CD4-positive, CD25-positive, alpha-beta regulatory T cell (primary cell): ENCODE results near the gene IGFLR1. TPM values are rescaled to one million over a fixed set of nuclear protein-coding genes. Genes with fewer than 3 reads are reported as not detected.
A peak's percentile ranks its signal among the peaks of the same experiment; 100 is the strongest.

ENCODE experiments used
- ATAC-seq, 2 donors: fragments of 150-1000 bp; cut with Tn5 transposase; one replicate each; pipeline ENCODE4 v1.10.0; 2021; ENCODE audit warnings: low read depth in 2 of 2, moderate number of reproducible peaks in 2 of 2, moderate library complexity in 1 of 2
- DNase-seq, 3 donors: peaks; one replicate each; pipeline versions ENCODE4 v3.0.0 to v3.0.0-alpha.2; 2012 to 2022; ENCODE audit warnings: mixed read lengths in 1 of 3
- H3K27ac ChIP-seq: one replicate; pipeline ENCODE4 v1.7.0; 2013; ENCODE audit warnings: mild to moderate bottlenecking, low read length; ENCODE audit not compliant: insufficient read depth, poor library complexity, severe bottlenecking
- H3K27me3 ChIP-seq: one replicate; pipeline ENCODE4 v1.7.0; 2013; ENCODE audit warnings: low read length; ENCODE audit not compliant: control insufficient read depth, insufficient read depth
- H3K36me3 ChIP-seq: one replicate; pipeline ENCODE4 v1.7.0; 2013; ENCODE audit warnings: mild to moderate bottlenecking, low read length, moderate library complexity; ENCODE audit not compliant: control insufficient read depth, insufficient read depth
- H3K4me1 ChIP-seq: 2 replicates; pipeline ENCODE4 v1.7.0; 2013; ENCODE audit warnings: mild to moderate bottlenecking, low read length; ENCODE audit not compliant: insufficient read depth, control insufficient read depth, poor library complexity, severe bottlenecking
- H3K4me3 ChIP-seq: one replicate; pipeline ENCODE4 v1.7.0; 2013; ENCODE audit warnings: low read depth, mild to moderate bottlenecking, low read length, moderate library complexity
- H3K9me3 ChIP-seq, 2 experiments: 1 replicate in 1 of 2; 2 replicates in 1 of 2; pipeline ENCODE4 v1.7.0; 2013; ENCODE audit warnings: low read length in 2 of 2, mild to moderate bottlenecking in 1 of 2, moderate library complexity in 1 of 2; ENCODE audit not compliant: control insufficient read depth in 2 of 2
- H3K27ac Mint-ChIP-seq, 3 donors: one replicate each; pipeline ENCODE4 v1.8.0; 2020 to 2022; ENCODE audit warnings: mild to moderate bottlenecking in 3 of 3, mixed read lengths in 3 of 3, moderate library complexity in 2 of 3
- H3K27me3 Mint-ChIP-seq: one replicate; pipeline ENCODE4 v1.8.0; 2022; ENCODE audit warnings: mild to moderate bottlenecking, mixed read lengths
- H3K36me3 Mint-ChIP-seq: one replicate; pipeline ENCODE4 v1.8.0; 2020; ENCODE audit warnings: mixed read lengths
- H3K4me1 Mint-ChIP-seq, 4 donors: one replicate each; pipeline ENCODE4 v1.8.0; 2020 to 2022; ENCODE audit warnings: mixed read lengths in 4 of 4, mild to moderate bottlenecking in 1 of 4
- H3K4me3 Mint-ChIP-seq, 4 donors: one replicate each; pipeline ENCODE4 v1.8.0; 2020 to 2022; ENCODE audit warnings: mild to moderate bottlenecking in 4 of 4, mixed read lengths in 4 of 4, moderate library complexity in 3 of 4
- H3K9me3 Mint-ChIP-seq, 7 donors: one replicate each; pipeline ENCODE4 v1.8.0; 2020 to 2022; ENCODE audit warnings: mixed read lengths in 7 of 7, mild to moderate bottlenecking in 3 of 7, moderate library complexity in 2 of 7
- polyA plus RNA-seq, 4 donors: library from polyadenylated mRNA; unstranded; fragments of 300-500 nt; fragmentation: Illumina TruSeq; gene quantifications; one replicate each; pipeline ENCODE4 v1.2.3, GENCODE V29; 2021
- total RNA-seq: library from RNA; stranded (reverse); gene quantifications from one replicate; pipeline ENCODE4 v1.2.3, GENCODE V29; 2022

Gene IGFLR1
- total and polyA plus RNA-seq, 5 donors from 2014 or later: 80.5 to 151 (median 114) TPM

GRCh38 chr19:35738021-35738886, 4.0 kb downstream of the IGFLR1 start:
- Mint-ChIP-seq H3K4me1 (peaks cover 0 to 62% (median 29%) of the 10 kb centered on the region in 4 donors), H3K27me3 (peaks cover 6% of the 10 kb centered on the region), H3K27ac (peak overlapping the region in 2 of 3 donors; percentile 62 to 87), H3K36me3 (peaks cover 23% of the 10 kb centered on the region), H3K4me3 (peak overlapping the region in 3 of 4 donors; percentile 48 to 95 (median 57)), H3K9me3 (peaks cover 0 to 2% (median 0%) of the 10 kb centered on the region in 7 donors)
- Histone ChIP-seq H3K4me3 (no peak overlapping the region), H3K4me1 (peaks cover 56% of the 10 kb centered on the region), H3K9me3 (no peaks in the 10 kb centered on the region), H3K36me3 (peaks cover 47% of the 10 kb centered on the region), H3K27me3 (no peaks in the 10 kb centered on the region), H3K27ac (peak overlapping the region; percentile 5)
- ATAC-seq: no peak
- no peak for DNase-seq

DNA sequence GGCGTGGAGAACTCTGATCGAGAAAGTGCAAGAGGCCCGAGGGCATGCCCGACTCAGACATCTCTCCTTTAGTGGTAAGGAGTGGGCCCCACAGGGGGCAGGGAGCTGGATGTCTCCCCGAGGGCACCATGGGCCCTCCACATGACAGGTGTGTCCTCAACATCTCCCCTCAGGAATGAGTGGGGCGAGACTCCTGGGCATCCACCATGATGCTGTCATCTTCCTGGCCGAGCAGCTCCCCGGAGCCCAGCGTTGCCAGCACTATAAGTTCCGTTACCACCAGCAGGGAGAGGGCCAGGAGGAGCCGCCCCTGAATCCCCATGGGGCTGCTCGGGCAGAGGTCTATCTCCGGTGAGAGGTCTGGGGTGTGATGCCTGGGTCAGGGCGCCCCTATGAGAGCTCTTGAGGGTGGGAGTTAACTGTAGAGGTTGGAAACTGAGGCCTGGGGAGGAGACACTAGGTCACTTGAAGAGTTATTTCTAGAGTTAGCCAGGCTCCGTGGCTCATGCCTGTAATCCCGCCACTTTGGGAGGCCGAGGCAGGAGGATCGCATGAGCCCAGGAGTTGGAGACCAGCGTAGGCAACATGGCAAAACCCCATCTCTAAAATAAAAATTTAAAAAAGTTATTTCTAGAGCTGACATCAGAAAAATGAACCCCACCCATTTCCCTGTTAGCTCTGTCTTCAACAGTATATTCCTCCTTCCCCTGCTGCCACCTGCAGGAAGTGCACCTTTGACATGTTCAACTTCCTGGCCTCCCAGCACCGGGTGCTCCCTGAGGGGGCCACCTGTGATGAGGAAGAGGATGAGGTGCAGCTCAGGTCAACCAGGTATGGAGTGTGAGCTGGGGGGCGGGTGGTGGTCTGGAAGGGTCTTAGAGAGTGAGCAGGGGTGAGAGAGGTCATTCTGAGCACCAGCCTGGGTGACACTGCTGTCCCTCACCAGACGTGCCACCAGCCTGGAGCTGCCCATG, 5.1 kb downstream of the IGFLR1 start:
- H3K4me3 Mint-ChIP-seq: peak overlapping the region; percentile 3 to 95 (median 64)
- H3K4me3 ChIP-seq: no peak overlapping the region

GRCh38 chr19:35734889-35735288, 7.4 kb downstream of the IGFLR1 start:
- ATAC-seq: no peak
- no peak for DNase-seq
- Histone ChIP-seq H3K4me3 (no peak overlapping the region), H3K27me3 (no peaks in the 10 kb centered on the region), H3K4me1 (peaks cover 26% of the 10 kb centered on the region), H3K9me3 (no peaks in the 10 kb centered on the region), H3K27ac (no peak overlapping the region), H3K36me3 (peaks cover 70% of the 10 kb centered on the region)
- peaks cover 0 to 2% (median 0%) of the 10 kb centered on the region in 7 donors for H3K9me3 Mint-ChIP-seq
- peak overlapping the region in 1 of 4 donors; percentile 5 for H3K4me3 Mint-ChIP-seq
- peak overlapping the region in 1 of 3 donors; percentile 80 for H3K27ac Mint-ChIP-seq
- no peaks in the 10 kb centered on the region for H3K27me3 Mint-ChIP-seq
- H3K4me1 Mint-ChIP-seq: peaks cover 0 to 44% (median 17%) of the 10 kb centered on the region in 4 donors
- peaks cover 31% of the 10 kb centered on the region for H3K36me3 Mint-ChIP-seq

More for the DNA sequence above, 5.1 kb downstream of the IGFLR1 start:
- Mint-ChIP-seq H3K27ac (peak overlapping the region in 2 of 3 donors; percentile 52 to 79), H3K36me3 (peaks cover 19% of the 10 kb centered on the region), H3K27me3 (peaks cover 3% of the 10 kb centered on the region), H3K9me3 (peaks cover 0 to 2% (median 0%) of the 10 kb centered on the region in 7 donors), H3K4me1 (peaks cover 0 to 54% (median 25%) of the 10 kb centered on the region in 4 donors)
- peaks cover 45% of the 10 kb centered on the region for H3K4me1 ChIP-seq
- DNase-seq (peak in 2 of 3 donors; percentile 28 to 68), ATAC-seq (no peak)
- no peaks in the 10 kb centered on the region for H3K9me3 ChIP-seq
- no peaks in the 10 kb centered on the region for H3K27me3 ChIP-seq
- H3K27ac ChIP-seq: no peak overlapping the region
- peaks cover 48% of the 10 kb centered on the region for H3K36me3 ChIP-seq

DNA sequence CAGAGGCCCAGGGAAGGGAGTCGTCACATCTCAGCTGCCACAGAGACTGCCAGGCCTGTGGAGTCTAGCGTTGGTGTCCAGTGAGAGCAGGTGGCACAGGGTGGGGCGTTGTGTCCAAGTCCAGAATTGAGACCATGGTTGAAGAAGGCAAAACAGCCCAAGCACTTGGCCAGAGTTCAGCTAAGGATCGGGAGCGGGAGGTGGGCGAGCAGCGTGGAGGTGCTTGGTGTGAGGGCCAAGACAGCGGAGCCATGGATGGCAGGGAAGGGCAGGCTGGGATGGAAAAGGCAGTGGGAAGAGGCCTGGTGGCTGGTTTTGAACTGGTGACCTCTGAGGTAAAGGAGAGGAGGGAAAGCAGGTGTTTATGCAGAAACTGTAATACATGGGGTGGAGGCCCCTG, 8.0 kb downstream of the IGFLR1 start:
- Histone ChIP-seq H3K27ac (no peak overlapping the region), H3K4me3 (no peak overlapping the region), H3K4me1 (peaks cover 20% of the 10 kb centered on the region), H3K27me3 (no peaks in the 10 kb centered on the region), H3K9me3 (no peaks in the 10 kb centered on the region), H3K36me3 (peaks cover 76% of the 10 kb centered on the region)
- ATAC-seq (no peak), DNase-seq (no peak)
- peaks cover 0 to 2% (median 0%) of the 10 kb centered on the region in 7 donors for H3K9me3 Mint-ChIP-seq
- H3K36me3 Mint-ChIP-seq: peaks cover 35% of the 10 kb centered on the region
- no peaks in the 10 kb centered on the region for H3K27me3 Mint-ChIP-seq
- H3K27ac Mint-ChIP-seq: peak overlapping the region in 2 of 3 donors; percentile 80 to 91
- H3K4me1 Mint-ChIP-seq: peaks cover 0 to 38% (median 14%) of the 10 kb centered on the region in 4 donors
- H3K4me3 Mint-ChIP-seq: peak overlapping the region in 2 of 4 donors; percentile 66 to 67

- ATAC-seq (no peak), DNase-seq (no peak)
- H3K36me3 ChIP-seq: peaks cover 80% of the 10 kb centered on the region
- Mint-ChIP-seq H3K4me3 (peak overlapping the region in 1 of 4 donors; percentile 67), H3K4me1 (peaks cover 0 to 32% (median 11%) of the 10 kb centered on the region in 4 donors), H3K36me3 (peaks cover 38% of the 10 kb centered on the region), H3K27me3 (no peaks in the 10 kb centered on the region), H3K9me3 (peaks cover 0 to 2% (median 0%) of the 10 kb centered on the region in 7 donors), H3K27ac (peak overlapping the region in 2 of 3 donors; percentile 80 to 91)
- H3K4me1 ChIP-seq: peaks cover 12% of the 10 kb centered on the region
- H3K27ac ChIP-seq: no peak overlapping the region
- H3K4me3 ChIP-seq: no peak overlapping the region
- no peaks in the 10 kb centered on the region for H3K9me3 ChIP-seq
- no peaks in the 10 kb centered on the region for H3K27me3 ChIP-seq
These were observed 8.8 kb downstream of the IGFLR1 start for GRCh38 chr19:35733180-35734125.

DNA sequence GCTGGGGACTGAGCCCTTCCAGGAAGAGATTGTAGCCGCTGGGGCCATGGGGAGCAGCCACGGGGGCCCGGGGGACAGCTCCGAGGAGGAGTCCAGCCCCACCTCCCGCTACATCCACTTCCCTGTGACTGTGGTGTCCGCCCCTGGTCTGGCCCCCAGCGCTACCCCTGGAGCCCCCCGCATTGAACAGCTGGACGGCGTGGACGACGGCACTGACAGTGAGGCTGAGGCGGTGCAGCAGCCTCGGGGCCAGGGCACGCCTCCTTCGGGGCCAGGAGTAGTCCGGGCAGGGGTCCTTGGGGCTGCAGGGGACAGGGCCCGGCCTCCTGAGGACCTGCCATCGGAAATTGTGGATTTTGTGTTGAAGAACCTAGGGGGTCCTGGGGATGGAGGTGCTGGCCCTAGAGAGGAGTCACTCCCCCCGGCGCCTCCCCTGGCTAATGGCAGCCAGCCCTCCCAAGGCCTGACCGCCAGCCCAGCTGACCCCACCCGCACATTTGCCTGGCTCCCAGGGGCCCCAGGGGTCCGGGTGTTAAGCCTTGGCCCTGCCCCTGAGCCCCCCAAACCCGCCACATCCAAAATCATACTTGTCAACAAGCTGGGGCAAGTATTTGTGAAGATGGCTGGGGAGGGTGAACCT, 9.6 kb downstream of the IGFLR1 start:
- ATAC-seq (no peak), DNase-seq (no peak)
- H3K27me3 Mint-ChIP-seq: no peaks in the 10 kb centered on the region
- peaks cover 38% of the 10 kb centered on the region for H3K36me3 Mint-ChIP-seq
- no peaks in the 10 kb centered on the region for H3K27me3 ChIP-seq
- peaks cover 0 to 2% (median 0%) of the 10 kb centered on the region in 7 donors for H3K9me3 Mint-ChIP-seq
- H3K9me3 ChIP-seq: no peaks in the 10 kb centered on the region
- H3K4me3 ChIP-seq: no peak overlapping the region
- peaks cover 81% of the 10 kb centered on the region for H3K36me3 ChIP-seq
- peaks cover 0 to 27% (median 10%) of the 10 kb centered on the region in 4 donors for H3K4me1 Mint-ChIP-seq
- H3K4me3 Mint-ChIP-seq: no peak overlapping the region
- peaks cover 11% of the 10 kb centered on the region for H3K4me1 ChIP-seq
- H3K27ac ChIP-seq: no peak overlapping the region
- H3K27ac Mint-ChIP-seq: no peak overlapping the region
